GM12878 (cell line): ENCODE results near the gene ADGRD1. TPM values are rescaled to one million over a fixed set of nuclear protein-coding genes. Genes with fewer than 3 reads are reported as not detected.

Source experiments
- ATAC-seq: fragments of 200-7000 bp; cut with Tn5 transposase; 3 replicates; pipeline ENCODE4 v1.9.1; 2020; ENCODE audit warnings: mild to moderate bottlenecking, moderate library complexity
- BruUV-seq: library from RNA; stranded (reverse); fragments of 400-500 nt; replicated peaks from 2 replicates; lab custom pipeline; 2021; lab: Mats Ljungman, UMichigan
- CTCF ChIA-PET: fragments of 300-600 bp; sonication (Branson Sonifier 250); formaldehyde crosslinking; extraction: SDS; loops from one replicate; lab custom pipeline; 2021; ENCODE audit warnings: inconsistent platforms; lab: Yijun Ruan, JAX
- POLR2A ChIA-PET: fragments of 350-600 bp; formaldehyde crosslinking; extraction: SDS; loops from one replicate; lab custom pipeline; 2021; ENCODE audit warnings: inconsistent platforms; lab: Charles Lee
- RAD21 ChIA-PET: fragments of 300-600 bp; sonication (Branson Sonifier 250); formaldehyde crosslinking; loops from one replicate; lab custom pipeline; 2023; ENCODE audit warnings: antibody characterized with exemption; ENCODE audit not compliant: unreplicated experiment; lab: Charles Lee
- SMC1A ChIA-PET: fragments of 300-600 bp; sonication (Branson Sonifier 250); formaldehyde crosslinking; loops from one replicate; lab custom pipeline; 2023; ENCODE audit not compliant: unreplicated experiment, uncharacterized antibody; lab: Charles Lee
- DNase-seq: peaks from one replicate; pipeline ENCODE4 v3.0.0-alpha.2; 2011; ENCODE audit warnings: low read depth, low spot score
- FAIRE-seq: peaks from 3 replicates; lab custom pipeline; 2011; peaks lifted over from hg19 to GRCh38; lab: Jason Lieb, UNC
- H2AFZ ChIP-seq: 2 replicates; pipeline ENCODE4 v1.6.0; 2011; ENCODE audit warnings: low read depth, low read length, control low read depth; ENCODE audit not compliant: control insufficient read depth
- H3K27ac ChIP-seq: 2 replicates; pipeline ENCODE4 v1.5.1; 2011; ENCODE audit warnings: control low read depth; ENCODE audit not compliant: control insufficient read depth, insufficient read depth
- H3K27me3 ChIP-seq, 2 experiments: replicated peaks in 1 of 2; 2 replicates each; pipeline versions ENCODE4 v1.6.0 to v1.6.1; 2011; ENCODE audit warnings: low read length in 1 of 2; ENCODE audit not compliant: control insufficient read depth in 2 of 2, insufficient read depth in 2 of 2
- H3K36me3 ChIP-seq, 2 experiments: 2 replicates each; pipeline ENCODE4 v1.5.1; 2011; ENCODE audit warnings: low read length in 1 of 2; ENCODE audit not compliant: control insufficient read depth in 2 of 2, insufficient read depth in 2 of 2
- H3K4me1 ChIP-seq: 2 replicates; pipeline ENCODE4 v1.6.1; 2011; ENCODE audit warnings: mild to moderate bottlenecking, low read length, moderate library complexity, mixed read lengths; ENCODE audit not compliant: control insufficient read depth, insufficient read depth
- H3K4me2 ChIP-seq: 2 replicates; pipeline ENCODE4 v1.6.0; 2011; ENCODE audit warnings: control low read depth; ENCODE audit not compliant: control insufficient read depth, insufficient read depth
- H3K4me3 ChIP-seq: fragments of 200-600 bp; sonication (generic); 2 replicates; pipeline ENCODE4 v1.5.1; 2016
- H3K79me2 ChIP-seq: 2 replicates; pipeline ENCODE4 v1.6.0; 2011; ENCODE audit warnings: low read length; ENCODE audit not compliant: control insufficient read depth, insufficient read depth
- H3K9ac ChIP-seq: 2 replicates; pipeline ENCODE4 v1.8.0; 2011; ENCODE audit warnings: low read length, control low read depth, mixed read lengths; ENCODE audit not compliant: control insufficient read depth, insufficient read depth
- H3K9me3 ChIP-seq: replicated peaks from 3 replicates; pipeline ENCODE4 v1.5.1; 2011; ENCODE audit warnings: mild to moderate bottlenecking, low read length; ENCODE audit not compliant: control insufficient read depth, insufficient read depth
- H4K20me1 ChIP-seq: 2 replicates; pipeline ENCODE4 v1.6.0; 2011; ENCODE audit not compliant: control insufficient read depth, insufficient read depth
- BMI1 ChIP-seq: fragments of 450-650 bp; IDR thresholded peaks from 2 replicates; pipeline ENCODE4 v1.6.1; 2016; ENCODE audit warnings: mild to moderate bottlenecking, moderate library complexity, borderline replicate concordance
- EGR1 ChIP-seq, 2 experiments: IDR thresholded peaks; 1 replicate in 1 of 2; 2 replicates in 1 of 2; pipeline ENCODE4 v1.6.1; 2011 to 2012; ENCODE audit warnings: low read depth in 2 of 2, low read length in 2 of 2, borderline replicate concordance in 1 of 2, mild to moderate bottlenecking in 1 of 2, moderate library complexity in 1 of 2
- MYB ChIP-seq: fragments of 150-350 bp; IDR thresholded peaks from 2 replicates; pipeline ENCODE4 v1.6.1; 2014; ENCODE audit warnings: mild to moderate bottlenecking, low read depth, low read length, borderline replicate concordance
- NKRF ChIP-seq: fragments of 450-650 bp; conservative IDR thresholded peaks from 2 replicates; pipeline ENCODE4 v1.6.1; 2017; ENCODE audit warnings: mild to moderate bottlenecking, moderate library complexity
- NRF1 ChIP-seq: conservative IDR thresholded peaks from 2 replicates; pipeline ENCODE4 v1.6.1; 2011; ENCODE audit warnings: mild to moderate bottlenecking, low read depth, low read length, improper control_type of control experiment
- POLR2AphosphoS5 ChIP-seq: IDR thresholded peaks from 2 replicates; pipeline ENCODE4 v1.6.1; 2011; ENCODE audit warnings: mild to moderate bottlenecking, low read length, inconsistent platforms
- POU2F2 ChIP-seq: IDR thresholded peaks from 3 replicates; pipeline ENCODE4 v1.6.1; 2011; ENCODE audit warnings: low read depth, mild to moderate bottlenecking, low read length, borderline replicate concordance
- SMARCA5 ChIP-seq: fragments of 450-650 bp; IDR thresholded peaks from 2 replicates; pipeline ENCODE4 v1.6.1; 2017; ENCODE audit warnings: mild to moderate bottlenecking
- TBL1XR1 ChIP-seq: IDR thresholded peaks from 2 replicates; pipeline ENCODE4 v1.6.1; 2012; ENCODE audit warnings: low read depth, low read length, improper control_type of control experiment
- WGBS: methylation state at CpG from one replicate; pipeline ENCODE4 v1.1.6; 2016; ENCODE audit warnings: low lambda C conversion rate; ENCODE audit not compliant: insufficient replicate concordance, insufficient coverage; ENCODE audit errors: missing lambda C conversion rate; 5-methylcytosine and 5-hydroxymethylcytosine counted together
- in situ Hi-C: fragments of 300-500 bp; cut with MboI; formaldehyde crosslinking; loops from 9 replicates; pipeline ENCODE4 v1.14.3; 2018; ENCODE audit warnings: mixed read lengths
- intact Hi-C: fragments of 100-400 bp; cut with micrococcal nuclease; formaldehyde crosslinking; loops from one replicate; pipeline ENCODE4 v1.14.2; 2022; ENCODE audit not compliant: unreplicated experiment
- polyA plus RNA-seq, 11 experiments: library from polyadenylated mRNA; depleted of rRNA in 4 of 11; unstranded in 6 of 11; stranded (reverse) in 5 of 11; fragments of >200 nt; fragmentation: Nextera tagmentation in 4 of 11; fragmentation: Illumina TruSeq in 1 of 11; extraction: Ambion mirVana in 4 of 11; extraction: Trizol in 1 of 11; gene quantifications; 1 replicate in 1 of 11; 2 replicates in 10 of 11; pipeline versions ENCODE4 v1.2.1 to v1.2.3, GENCODE V29; 2011 to 2016; ENCODE audit warnings: inconsistent platforms in 2 of 11, missing spikeins in 2 of 11, low read depth in 1 of 11
- total RNA-seq, 4 experiments: library from RNA; depleted of rRNA in 3 of 4; stranded (reverse); fragments of >200 nt in 3 of 4; fragmentation: Illumina TruSeq in 1 of 4; extraction: Trizol in 1 of 4; gene quantifications; 2 replicates each; pipeline versions ENCODE4 v1.2.1 to v1.2.3, GENCODE V29; 2013 to 2021
- TF ChIP-seq, protein P1 (sequence below): IDR thresholded peaks from 2 replicates; pipeline ENCODE4 v1.6.1; 2011; ENCODE audit warnings: low read depth, mild to moderate bottlenecking, low read length, moderate library complexity, borderline replicate concordance; ENCODE audit errors: extremely low read depth
- TF ChIP-seq, protein P2 (sequence below): fragments of 450-650 bp; IDR thresholded peaks from 2 replicates; pipeline ENCODE4 v1.6.1; 2017; ENCODE audit warnings: mild to moderate bottlenecking, moderate library complexity

Gene ADGRD1
- total and polyA plus RNA-seq, 10 of the 15 experiments (the other 5 are each of a cell fraction or from before 2014, with no cell fraction given): 0.15 to 12.7 (median 1.2) TPM

- SMC1A ChIA-PET: no interaction called here
- 42% methylated on average over 4 of the region's 4 CpGs for WGBS
- H3K4me1 ChIP-seq: no peaks in the 10 kb centered on the region
- no peak overlapping the region for H3K9ac ChIP-seq
- no peaks in the 10 kb centered on the region for H3K27me3 ChIP-seq
- BruUV-seq: no TSS peak
- no peak for DNase-seq
- no peaks in the 10 kb centered on the region; the same call in 2 of the 3 replicates for H3K9me3 ChIP-seq
- no peak overlapping the region for H3K4me3 ChIP-seq
- H3K79me2 ChIP-seq: no peaks in the 10 kb centered on the region
- POLR2A ChIA-PET: no interaction called here
- FAIRE-seq: no peak
- ATAC-seq: no peak
- TF ChIP-seq, protein P1, sequence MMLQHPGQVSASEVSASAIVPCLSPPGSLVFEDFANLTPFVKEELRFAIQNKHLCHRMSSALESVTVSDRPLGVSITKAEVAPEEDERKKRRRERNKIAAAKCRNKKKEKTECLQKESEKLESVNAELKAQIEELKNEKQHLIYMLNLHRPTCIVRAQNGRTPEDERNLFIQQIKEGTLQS: no peak
- TF ChIP-seq NRF1 (no peak), EGR1 (IDR thresholded peaks at IDR 0.05; ENCODE audit: borderline replicate concordance in 1 of 2, low read depth in 2 of 2, low read length in 2 of 2) (no peak), POU2F2 (no peak), MYB (no peak), BMI1 (no peak), POLR2AphosphoS5 (no peak), SMARCA5 (no peak)
- H3K36me3 ChIP-seq: no peaks in the 10 kb centered on the region
- CTCF ChIA-PET: no interaction called here
- no peak overlapping the region for H3K4me2 ChIP-seq
- RAD21 ChIA-PET: no interaction called here
- in situ Hi-C loops: no loop called here
- no peaks in the 10 kb centered on the region for H4K20me1 ChIP-seq
- intact Hi-C loops: no loop called here
- no peak overlapping the region for H3K27ac ChIP-seq
- H2AFZ ChIP-seq: no peak overlapping the region
Measured at GRCh38 chr12:130909111-130909510, 44.6 kb upstream of the ADGRD1 start.

DNA sequence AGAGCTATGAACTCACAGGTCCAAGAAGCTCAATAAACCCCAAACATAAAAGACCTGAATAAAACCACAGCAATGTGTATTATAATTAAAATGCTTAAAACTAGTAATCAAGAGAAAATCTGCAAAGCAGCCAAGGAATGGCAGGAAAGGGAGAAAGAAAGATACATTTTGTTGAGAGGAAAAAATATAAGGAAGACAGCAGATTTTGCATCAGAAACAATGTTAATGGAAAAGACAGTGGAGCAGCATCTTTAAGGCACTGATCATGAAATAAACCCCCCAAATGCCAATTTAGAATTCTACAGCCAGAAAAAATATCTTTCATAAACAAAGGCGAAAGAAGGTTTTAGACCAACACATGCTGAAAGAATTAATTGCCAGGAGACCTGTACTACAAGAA, 42.5 kb upstream of the ADGRD1 start:
- Histone ChIP-seq H3K27ac (no peak overlapping the region), H3K9me3 (no peaks in the 10 kb centered on the region; the same call in 2 of the 3 replicates), H2AFZ (no peak overlapping the region), H4K20me1 (no peaks in the 10 kb centered on the region)
- SMC1A ChIA-PET: no interaction called here
- 81% methylated on average over 1 of the region's 1 CpG for WGBS
- TF ChIP-seq, protein P2, sequence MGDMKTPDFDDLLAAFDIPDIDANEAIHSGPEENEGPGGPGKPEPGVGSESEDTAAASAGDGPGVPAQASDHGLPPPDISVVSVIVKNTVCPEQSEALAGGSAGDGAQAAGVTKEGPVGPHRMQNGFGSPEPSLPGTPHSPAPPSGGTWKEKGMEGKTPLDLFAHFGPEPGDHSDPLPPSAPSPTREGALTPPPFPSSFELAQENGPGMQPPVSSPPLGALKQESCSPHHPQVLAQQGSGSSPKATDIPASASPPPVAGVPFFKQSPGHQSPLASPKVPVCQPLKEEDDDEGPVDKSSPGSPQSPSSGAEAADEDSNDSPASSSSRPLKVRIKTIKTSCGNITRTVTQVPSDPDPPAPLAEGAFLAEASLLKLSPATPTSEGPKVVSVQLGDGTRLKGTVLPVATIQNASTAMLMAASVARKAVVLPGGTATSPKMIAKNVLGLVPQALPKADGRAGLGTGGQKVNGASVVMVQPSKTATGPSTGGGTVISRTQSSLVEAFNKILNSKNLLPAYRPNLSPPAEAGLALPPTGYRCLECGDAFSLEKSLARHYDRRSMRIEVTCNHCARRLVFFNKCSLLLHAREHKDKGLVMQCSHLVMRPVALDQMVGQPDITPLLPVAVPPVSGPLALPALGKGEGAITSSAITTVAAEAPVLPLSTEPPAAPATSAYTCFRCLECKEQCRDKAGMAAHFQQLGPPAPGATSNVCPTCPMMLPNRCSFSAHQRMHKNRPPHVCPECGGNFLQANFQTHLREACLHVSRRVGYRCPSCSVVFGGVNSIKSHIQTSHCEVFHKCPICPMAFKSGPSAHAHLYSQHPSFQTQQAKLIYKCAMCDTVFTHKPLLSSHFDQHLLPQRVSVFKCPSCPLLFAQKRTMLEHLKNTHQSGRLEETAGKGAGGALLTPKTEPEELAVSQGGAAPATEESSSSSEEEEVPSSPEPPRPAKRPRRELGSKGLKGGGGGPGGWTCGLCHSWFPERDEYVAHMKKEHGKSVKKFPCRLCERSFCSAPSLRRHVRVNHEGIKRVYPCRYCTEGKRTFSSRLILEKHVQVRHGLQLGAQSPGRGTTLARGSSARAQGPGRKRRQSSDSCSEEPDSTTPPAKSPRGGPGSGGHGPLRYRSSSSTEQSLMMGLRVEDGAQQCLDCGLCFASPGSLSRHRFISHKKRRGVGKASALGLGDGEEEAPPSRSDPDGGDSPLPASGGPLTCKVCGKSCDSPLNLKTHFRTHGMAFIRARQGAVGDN: no peak
- no peak for TF ChIP-seq TBL1XR1
- TF ChIP-seq NKRF: no peak
- TF ChIP-seq, all 136 proteins: peak for 0
- BruUV-seq: no TSS peak
- Histone ChIP-seq H3K4me1 (no peaks in the 10 kb centered on the region), H3K9ac (no peak overlapping the region), H3K36me3 (no peaks in the 10 kb centered on the region), H3K27me3 (no peaks in the 10 kb centered on the region), H3K4me2 (no peak overlapping the region), H3K4me3 (no peak overlapping the region), H3K79me2 (no peaks in the 10 kb centered on the region)
- in situ Hi-C loops (no loop called here), intact Hi-C loops (no loop called here)
- no peak for ATAC-seq
- FAIRE-seq: no peak
- ChIA-PET CTCF (no interaction called here), RAD21 (no interaction called here), POLR2A (no interaction called here)
- DNase-seq: no peak
